Transverse colon (tissue), 4 donors: ENCODE measurements around the gene ST8SIA1. TPM values are rescaled to one million over a fixed set of nuclear protein-coding genes. Genes with fewer than 3 reads are reported as not detected.

Experiments
- DNase-seq: peaks from one replicate; pipeline ENCODE4 v3.0.0-alpha.2; 2019
- H3K27ac ChIP-seq, 4 donors: fragments of 200-600 bp; sonication (generic); 2 replicates each; pipeline ENCODE4 v1.5.1; 2016 to 2018; ENCODE audit warnings: inconsistent platforms in 4 of 4
- H3K27me3 ChIP-seq: fragments of 200-600 bp; sonication (generic); 2 replicates; pipeline ENCODE4 v1.5.1; 2017; ENCODE audit warnings: inconsistent platforms
- H3K36me3 ChIP-seq, 4 donors: fragments of 200-600 bp; sonication (generic); 2 replicates each; pipeline ENCODE4 v1.5.1; 2017 to 2019; ENCODE audit warnings: inconsistent platforms in 4 of 4
- H3K4me1 ChIP-seq, 4 donors: fragments of 200-600 bp; sonication (generic); 2 replicates each; pipeline ENCODE4 v1.5.1; 2017 to 2020; ENCODE audit warnings: inconsistent platforms in 4 of 4
- H3K4me3 ChIP-seq, 4 donors: fragments of 200-600 bp; sonication (generic); 1 replicate in 1 of 4; 2 replicates in 3 of 4; pipeline versions ENCODE4 v1.5.1 to v1.6.1; 2017 to 2019; ENCODE audit warnings: inconsistent platforms in 4 of 4
- H3K9me3 ChIP-seq, 2 donors: fragments of 200-600 bp; sonication (generic); 2 replicates each; pipeline ENCODE4 v1.5.1; 2017 to 2019; ENCODE audit warnings: inconsistent platforms in 2 of 2
- EP300 ChIP-seq: sonication (generic); formaldehyde crosslinking; IDR thresholded peaks from one replicate; pipeline ENCODE4 v1.6.1; 2017; ENCODE audit warnings: antibody characterized with exemption, low read depth
- POLR2A ChIP-seq: fragments of 450-650 bp; IDR thresholded peaks from one replicate; pipeline ENCODE4 v1.6.1; 2016; ENCODE audit warnings: antibody characterized with exemption, mild to moderate bottlenecking, moderate library complexity
- POLR2AphosphoS5 ChIP-seq, 3 donors: sonication (generic); formaldehyde crosslinking; IDR thresholded peaks; one replicate each; pipeline ENCODE4 v1.6.1; 2016; ENCODE audit warnings: antibody characterized with exemption in 3 of 3
- WGBS, 2 donors: methylation state at CpG; one replicate each; pipeline ENCODE4 v1.1.5; 2018; ENCODE audit warnings: low coverage in 1 of 2; 5-methylcytosine and 5-hydroxymethylcytosine counted together
- in situ Hi-C, 4 donors: fragments of 200-750 bp; cut with MboI; loops; one replicate each; pipeline versions ENCODE4 v1.15.0 to v1.15.1; 2017; ENCODE audit warnings: low sequenced_read_pairs in 3 of 4, low pct_ligation_motif_present in 1 of 4, low pct_unique_long_range_greater_than_20kb in 1 of 4
- intact Hi-C: fragments of 100-400 bp; cut with DNase I; formaldehyde crosslinking; loops from one replicate; pipeline ENCODE4 v1.15.1; 2023; ENCODE audit warnings: low total_unique reads
- total RNA-seq, 4 donors: library from RNA; depleted of rRNA; stranded (reverse); fragments of >200 nt; gene quantifications; one replicate each; pipeline ENCODE4 v1.1.0, GENCODE V29; 2016
- TF ChIP-seq, protein P1 (sequence below), 5 experiments: fragments of 200-600 bp in 3 of 5; fragments of 450-650 bp in 2 of 5; sonication (generic) in 3 of 5; IDR thresholded peaks; 1 replicate in 2 of 5; 2 replicates in 3 of 5; pipeline ENCODE4 v1.5.1; 2016 to 2017; ENCODE audit warnings: antibody characterized with exemption in 5 of 5, inconsistent platforms in 3 of 5, mild to moderate bottlenecking in 2 of 5, moderate library complexity in 1 of 5

Gene ST8SIA1
- total RNA-seq, 4 donors from 2014 or later: 1.4 to 4.5 (median 3.9) TPM

DNA sequence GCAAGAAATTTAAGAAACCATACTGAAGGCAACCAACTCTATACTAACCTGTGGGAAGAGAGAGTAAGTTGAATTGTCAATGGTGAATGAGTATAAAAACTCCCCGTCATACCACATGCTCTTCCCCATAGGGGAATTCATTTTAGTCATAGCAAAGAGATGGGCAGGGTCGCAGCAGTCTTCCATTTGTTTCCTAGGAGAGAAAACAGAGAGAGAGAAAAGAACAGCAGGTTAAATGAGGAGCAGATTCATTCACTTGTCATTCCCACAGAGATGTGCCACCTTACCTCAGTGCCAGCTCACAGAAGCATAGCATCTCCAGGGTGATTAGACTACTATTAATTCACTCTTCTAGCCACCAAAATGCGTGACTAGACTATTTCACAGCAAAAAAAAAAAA lies 47.4 kb downstream of the ST8SIA1 start:
- no peak for DNase-seq
- in situ Hi-C loops (no loop called here), intact Hi-C loops (no loop called here)
- Histone ChIP-seq H3K4me3 (no peak overlapping the region), H3K36me3 (no peaks in the 10 kb centered on the region), H3K4me1 (peaks cover 0 to 5% (median 0%) of the 10 kb centered on the region in 4 donors), H3K27me3 (no peaks in the 10 kb centered on the region), H3K9me3 (no peaks in the 10 kb centered on the region), H3K27ac (no peak overlapping the region)
- TF ChIP-seq, protein P1, sequence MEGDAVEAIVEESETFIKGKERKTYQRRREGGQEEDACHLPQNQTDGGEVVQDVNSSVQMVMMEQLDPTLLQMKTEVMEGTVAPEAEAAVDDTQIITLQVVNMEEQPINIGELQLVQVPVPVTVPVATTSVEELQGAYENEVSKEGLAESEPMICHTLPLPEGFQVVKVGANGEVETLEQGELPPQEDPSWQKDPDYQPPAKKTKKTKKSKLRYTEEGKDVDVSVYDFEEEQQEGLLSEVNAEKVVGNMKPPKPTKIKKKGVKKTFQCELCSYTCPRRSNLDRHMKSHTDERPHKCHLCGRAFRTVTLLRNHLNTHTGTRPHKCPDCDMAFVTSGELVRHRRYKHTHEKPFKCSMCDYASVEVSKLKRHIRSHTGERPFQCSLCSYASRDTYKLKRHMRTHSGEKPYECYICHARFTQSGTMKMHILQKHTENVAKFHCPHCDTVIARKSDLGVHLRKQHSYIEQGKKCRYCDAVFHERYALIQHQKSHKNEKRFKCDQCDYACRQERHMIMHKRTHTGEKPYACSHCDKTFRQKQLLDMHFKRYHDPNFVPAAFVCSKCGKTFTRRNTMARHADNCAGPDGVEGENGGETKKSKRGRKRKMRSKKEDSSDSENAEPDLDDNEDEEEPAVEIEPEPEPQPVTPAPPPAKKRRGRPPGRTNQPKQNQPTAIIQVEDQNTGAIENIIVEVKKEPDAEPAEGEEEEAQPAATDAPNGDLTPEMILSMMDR (IDR thresholded peaks at IDR 0.05): no peak
- no peak for TF ChIP-seq POLR2AphosphoS5 (IDR thresholded peaks at IDR 0.05)
- no peak for TF ChIP-seq POLR2A
- no peak for TF ChIP-seq EP300
- 68 to 80% methylated on average over 3 of the region's 3 CpGs for WGBS, 2 donors

DNA sequence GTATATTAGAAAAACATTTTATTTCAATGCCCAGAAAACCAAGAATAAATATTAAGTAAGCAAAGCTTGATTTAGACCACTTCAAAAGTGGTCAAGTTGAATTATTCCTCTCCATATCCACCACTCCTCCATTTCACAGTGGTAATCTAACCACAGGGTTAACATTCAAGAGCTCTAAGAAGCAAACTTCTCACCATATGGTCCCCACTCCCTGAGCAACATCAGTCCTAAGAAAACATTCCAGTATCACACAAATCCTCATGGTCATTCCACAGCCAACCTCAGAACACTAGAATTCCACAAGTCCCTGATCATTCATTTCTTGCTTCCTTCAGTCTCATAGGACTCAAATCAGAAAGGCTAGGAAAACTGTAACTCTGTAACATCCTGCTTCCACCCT lies 47.9 kb downstream of the ST8SIA1 start:
- H3K9me3 ChIP-seq: no peaks in the 10 kb centered on the region
- in situ Hi-C loops (no loop called here), intact Hi-C loops (no loop called here)
- no peak overlapping the region for H3K4me3 ChIP-seq
- H3K27me3 ChIP-seq: no peaks in the 10 kb centered on the region
- TF ChIP-seq EP300 (no peak), POLR2A (no peak), POLR2AphosphoS5 (IDR thresholded peaks at IDR 0.05) (no peak)
- TF ChIP-seq, protein P1 (IDR thresholded peaks at IDR 0.05): no peak
- H3K27ac ChIP-seq: no peak overlapping the region
- peaks cover 0 to 5% (median 0%) of the 10 kb centered on the region in 4 donors for H3K4me1 ChIP-seq
- DNase-seq: no peak
- H3K36me3 ChIP-seq: no peaks in the 10 kb centered on the region

GRCh38 chr12:22285846-22286245 lies 48.7 kb downstream of the ST8SIA1 start:
- no peak overlapping the region for H3K27ac ChIP-seq
- 44 to 74% methylated on average over 1 of the region's 1 CpG for WGBS, 2 donors
- no peak for DNase-seq

GRCh38 chr12:22284871-22285270 lies 49.6 kb downstream of the ST8SIA1 start:
- H3K27ac ChIP-seq: no peak overlapping the region
- H3K9me3 ChIP-seq: no peaks in the 10 kb centered on the region
- H3K4me3 ChIP-seq: no peak overlapping the region
- DNase-seq: no peak
- TF ChIP-seq, protein P1 (IDR thresholded peaks at IDR 0.05): no peak
- no peak for TF ChIP-seq POLR2A
- TF ChIP-seq POLR2AphosphoS5 (IDR thresholded peaks at IDR 0.05): no peak
- TF ChIP-seq EP300: no peak
- H3K36me3 ChIP-seq: no peaks in the 10 kb centered on the region
- H3K27me3 ChIP-seq: no peaks in the 10 kb centered on the region
- intact Hi-C loops: no loop called here
- H3K4me1 ChIP-seq: peaks cover 0 to 5% (median 0%) of the 10 kb centered on the region in 4 donors
- WGBS, 2 donors: 69% methylated on average over 1 of the region's 1 CpG; no CpG with 5 or more reads in 1 of the 2 donors
- in situ Hi-C loops: no loop called here

More at GRCh38 chr12:22285846-22286245, 48.7 kb downstream of the ST8SIA1 start:
- in situ Hi-C loops (no loop called here), intact Hi-C loops (no loop called here)
- Histone ChIP-seq H3K36me3 (no peaks in the 10 kb centered on the region), H3K4me1 (peaks cover 0 to 5% (median 0%) of the 10 kb centered on the region in 4 donors), H3K4me3 (no peak overlapping the region), H3K9me3 (no peaks in the 10 kb centered on the region), H3K27me3 (no peaks in the 10 kb centered on the region)
- no peak for TF ChIP-seq POLR2A
- TF ChIP-seq EP300: no peak
- TF ChIP-seq, protein P1 (IDR thresholded peaks at IDR 0.05): no peak
- no peak for TF ChIP-seq POLR2AphosphoS5 (IDR thresholded peaks at IDR 0.05)
